Gastrocnemius medialis (tissue), 4 donors: Measurements from ENCODE around the gene GALNTL6. TPM values are rescaled to one million over a fixed set of nuclear protein-coding genes. Genes with fewer than 3 reads are reported as not detected.

Experiments
- ATAC-seq, 2 donors: fragments of 150-250 bp; one replicate each; pipeline ENCODE4 v1.9.1; 2016
- DNase-seq, 2 donors: peaks; one replicate each; pipeline ENCODE4 v3.0.0-alpha.2; 2019
- H3K27ac ChIP-seq, 4 donors: fragments of 200-600 bp; sonication (generic); 1 replicate in 1 of 4; 2 replicates in 3 of 4; pipeline ENCODE4 v1.5.1; 2016 to 2018; ENCODE audit warnings: mild to moderate bottlenecking in 2 of 4, moderate library complexity in 1 of 4
- H3K27me3 ChIP-seq, 3 donors: fragments of 200-600 bp; sonication (generic) in 2 of 3; 1 replicate in 1 of 3; 2 replicates in 2 of 3; pipeline versions ENCODE4 v1.5.1 to v1.6.0; 2016 to 2019; ENCODE audit warnings: mild to moderate bottlenecking in 1 of 3, moderate library complexity in 1 of 3
- H3K36me3 ChIP-seq, 2 donors: fragments of 200-600 bp; sonication (generic) in 1 of 2; one replicate each; pipeline ENCODE4 v1.5.1; 2017 to 2018
- H3K4me1 ChIP-seq, 2 donors: fragments of 200-600 bp; sonication (generic) in 1 of 2; one replicate each; pipeline ENCODE4 v1.5.1; 2016 to 2017; ENCODE audit warnings: mild to moderate bottlenecking in 2 of 2
- H3K4me3 ChIP-seq, 4 donors: fragments of 200-600 bp; sonication (generic) in 3 of 4; 1 replicate in 1 of 4; 2 replicates in 3 of 4; pipeline ENCODE4 v1.5.1; 2016 to 2019; ENCODE audit warnings: mild to moderate bottlenecking in 2 of 4
- H3K9me3 ChIP-seq, 3 donors: fragments of 200-600 bp; sonication (generic) in 2 of 3; 1 replicate in 1 of 3; 2 replicates in 2 of 3; pipeline ENCODE4 v1.5.1; 2016 to 2019
- POLR2A ChIP-seq, 2 donors: fragments of 450-650 bp; IDR thresholded peaks; one replicate each; pipeline ENCODE4 v1.6.1; 2017; ENCODE audit warnings: antibody characterized with exemption in 2 of 2, mild to moderate bottlenecking in 2 of 2, moderate library complexity in 2 of 2
- in situ Hi-C, 4 donors: fragments of 200-750 bp; cut with MboI; loops; one replicate each; pipeline versions ENCODE4 v1.15.0 to v1.8.0; 2017; ENCODE audit warnings: low sequenced_read_pairs in 4 of 4
- intact Hi-C: fragments of 100-400 bp; cut with DNase I; formaldehyde crosslinking; loops from one replicate; pipeline ENCODE4 v1.15.1; 2023; ENCODE audit warnings: low total_unique reads
- total RNA-seq, 4 donors: library from RNA; depleted of rRNA; stranded (reverse); fragments of >200 nt; gene quantifications; one replicate each; pipeline versions ENCODE4 v1.1.0 to v1.2.3, GENCODE V29; 2016
- TF ChIP-seq, protein P1 (sequence below), 5 experiments: fragments of 450-650 bp in 3 of 5; fragments of 200-600 bp in 2 of 5; sonication (generic) in 2 of 5; IDR thresholded peaks in 4 of 5; conservative IDR thresholded peaks in 1 of 5; 1 replicate in 4 of 5; 2 replicates in 1 of 5; pipeline ENCODE4 v1.5.1; 2016 to 2019; ENCODE audit warnings: antibody characterized with exemption in 5 of 5, mild to moderate bottlenecking in 3 of 5, moderate library complexity in 3 of 5

Gene GALNTL6
- total RNA-seq, 4 donors from 2014 or later: not detected

DNA sequence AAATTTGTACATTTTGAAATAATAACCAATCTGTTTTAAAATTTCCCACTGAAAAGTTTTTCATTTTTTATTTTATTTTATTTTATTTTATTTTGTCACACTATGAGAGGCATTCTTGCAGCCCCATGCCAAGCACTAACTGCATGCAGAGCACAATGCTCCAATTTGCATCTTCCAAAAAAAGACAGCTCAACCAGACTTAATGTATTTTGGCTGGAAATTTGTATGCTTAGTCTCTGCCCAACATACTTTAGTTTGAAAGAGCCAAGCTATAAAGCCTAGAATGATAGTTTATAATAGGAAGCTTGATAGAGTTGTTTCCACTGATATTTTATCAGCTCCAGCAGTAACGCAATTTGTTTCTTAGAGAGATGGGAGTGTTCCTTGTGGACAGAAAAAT, 235.5 kb downstream of the GALNTL6 start:
- Histone ChIP-seq H3K4me1 (no peaks in the 10 kb centered on the region), H3K4me3 (no peak overlapping the region), H3K9me3 (no peaks in the 10 kb centered on the region), H3K36me3 (no peaks in the 10 kb centered on the region), H3K27me3 (no peaks in the 10 kb centered on the region), H3K27ac (no peak overlapping the region)
- intact Hi-C loops: no loop called here
- DNase-seq (no peak), ATAC-seq (no peak)
- in situ Hi-C loops: no loop called here
- TF ChIP-seq POLR2A (IDR thresholded peaks at IDR 0.05): no peak
- TF ChIP-seq, protein P1, sequence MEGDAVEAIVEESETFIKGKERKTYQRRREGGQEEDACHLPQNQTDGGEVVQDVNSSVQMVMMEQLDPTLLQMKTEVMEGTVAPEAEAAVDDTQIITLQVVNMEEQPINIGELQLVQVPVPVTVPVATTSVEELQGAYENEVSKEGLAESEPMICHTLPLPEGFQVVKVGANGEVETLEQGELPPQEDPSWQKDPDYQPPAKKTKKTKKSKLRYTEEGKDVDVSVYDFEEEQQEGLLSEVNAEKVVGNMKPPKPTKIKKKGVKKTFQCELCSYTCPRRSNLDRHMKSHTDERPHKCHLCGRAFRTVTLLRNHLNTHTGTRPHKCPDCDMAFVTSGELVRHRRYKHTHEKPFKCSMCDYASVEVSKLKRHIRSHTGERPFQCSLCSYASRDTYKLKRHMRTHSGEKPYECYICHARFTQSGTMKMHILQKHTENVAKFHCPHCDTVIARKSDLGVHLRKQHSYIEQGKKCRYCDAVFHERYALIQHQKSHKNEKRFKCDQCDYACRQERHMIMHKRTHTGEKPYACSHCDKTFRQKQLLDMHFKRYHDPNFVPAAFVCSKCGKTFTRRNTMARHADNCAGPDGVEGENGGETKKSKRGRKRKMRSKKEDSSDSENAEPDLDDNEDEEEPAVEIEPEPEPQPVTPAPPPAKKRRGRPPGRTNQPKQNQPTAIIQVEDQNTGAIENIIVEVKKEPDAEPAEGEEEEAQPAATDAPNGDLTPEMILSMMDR (IDR thresholded peaks at IDR 0.05 in 4 of 5, conservative IDR thresholded peaks at IDR 0.05 in 1 of 5): no peak

DNA sequence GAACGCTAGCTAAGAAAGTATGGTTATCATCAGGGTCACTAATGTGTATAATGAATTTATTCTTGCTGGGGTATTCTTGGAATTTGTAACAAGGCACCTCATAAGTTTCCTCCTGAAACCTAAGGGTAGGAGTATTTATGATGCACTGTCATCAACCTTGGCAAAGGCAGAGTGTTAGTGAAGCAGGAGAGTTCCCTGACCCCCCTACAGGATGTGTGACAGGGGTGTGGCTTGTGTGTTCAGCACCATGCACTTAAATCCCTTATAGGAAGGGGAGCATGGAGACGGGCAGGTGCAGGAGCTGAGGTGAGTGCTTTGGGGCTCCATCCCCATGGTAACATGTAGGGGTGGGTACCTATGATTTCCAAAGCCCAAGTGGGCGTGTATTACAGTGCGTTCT, 237.7 kb downstream of the GALNTL6 start:
- no peaks in the 10 kb centered on the region for H3K36me3 ChIP-seq
- ATAC-seq: no peak
- in situ Hi-C loops (no loop called here), intact Hi-C loops (no loop called here)
- no peaks in the 10 kb centered on the region for H3K4me1 ChIP-seq
- H3K4me3 ChIP-seq: no peak overlapping the region
- H3K27me3 ChIP-seq: no peaks in the 10 kb centered on the region
- H3K9me3 ChIP-seq: no peaks in the 10 kb centered on the region
- TF ChIP-seq, protein P1 (IDR thresholded peaks at IDR 0.05 in 4 of 5, conservative IDR thresholded peaks at IDR 0.05 in 1 of 5): no peak
- TF ChIP-seq POLR2A (IDR thresholded peaks at IDR 0.05): no peak
- DNase-seq: no peak
- H3K27ac ChIP-seq: no peak overlapping the region

DNA sequence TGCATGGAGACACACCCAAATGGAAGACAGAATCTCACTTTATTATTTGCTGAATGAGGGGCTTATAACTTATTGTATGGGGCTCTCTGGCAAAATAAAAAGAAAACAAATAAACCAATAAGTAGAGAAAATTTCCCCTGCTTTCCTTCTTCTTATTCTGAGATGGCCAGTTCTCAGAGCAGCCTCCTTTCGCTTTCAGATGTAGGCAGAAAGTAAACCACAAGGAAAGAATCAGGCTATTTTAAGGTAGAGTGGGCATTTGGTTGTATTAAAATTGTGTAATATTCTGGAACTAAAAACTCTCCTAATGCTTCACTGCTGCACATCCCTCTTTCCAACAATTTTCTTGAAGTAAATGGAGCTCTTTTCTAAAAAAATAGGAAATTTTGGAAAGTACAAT, 241.8 kb downstream of the GALNTL6 start:
- intact Hi-C loops (no loop called here), in situ Hi-C loops (no loop called here)
- TF ChIP-seq, protein P1 (IDR thresholded peaks at IDR 0.05 in 4 of 5, conservative IDR thresholded peaks at IDR 0.05 in 1 of 5): no peak
- no peak for TF ChIP-seq POLR2A (IDR thresholded peaks at IDR 0.05)
- ATAC-seq (no peak), DNase-seq (no peak)
- no peaks in the 10 kb centered on the region for H3K9me3 ChIP-seq
- H3K4me1 ChIP-seq: no peaks in the 10 kb centered on the region
- H3K27ac ChIP-seq: no peak overlapping the region
- H3K27me3 ChIP-seq: no peaks in the 10 kb centered on the region
- no peak overlapping the region for H3K4me3 ChIP-seq
- no peaks in the 10 kb centered on the region for H3K36me3 ChIP-seq

DNA sequence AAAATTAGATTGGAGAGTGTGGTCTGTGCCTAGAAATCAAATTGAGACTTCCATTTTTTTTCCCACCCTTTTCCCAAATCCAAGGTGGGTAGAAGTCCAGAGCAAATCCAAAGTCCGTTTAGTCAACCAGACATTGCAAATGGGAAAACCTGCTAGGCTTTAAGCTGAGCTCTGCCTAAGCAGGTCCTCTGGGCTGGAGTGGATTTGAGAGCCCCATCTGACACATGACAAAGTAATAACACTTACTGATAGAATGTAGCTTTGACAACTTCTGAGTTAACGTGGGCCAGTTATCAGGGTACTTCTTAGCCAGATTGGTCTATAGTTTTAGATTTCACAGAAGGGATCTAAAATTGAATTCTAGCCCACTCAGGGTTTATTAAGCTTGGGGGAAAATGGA, 242.3 kb downstream of the GALNTL6 start:
- H3K9me3 ChIP-seq: no peaks in the 10 kb centered on the region
- no peak overlapping the region for H3K4me3 ChIP-seq
- DNase-seq: no peak
- H3K27ac ChIP-seq: no peak overlapping the region
- H3K36me3 ChIP-seq: no peaks in the 10 kb centered on the region
- TF ChIP-seq, protein P1 (IDR thresholded peaks at IDR 0.05 in 4 of 5, conservative IDR thresholded peaks at IDR 0.05 in 1 of 5): no peak
- TF ChIP-seq POLR2A (IDR thresholded peaks at IDR 0.05): no peak
- intact Hi-C loops (no loop called here), in situ Hi-C loops (no loop called here)
- H3K4me1 ChIP-seq: no peaks in the 10 kb centered on the region
- ATAC-seq: no peak
- H3K27me3 ChIP-seq: no peaks in the 10 kb centered on the region

DNA sequence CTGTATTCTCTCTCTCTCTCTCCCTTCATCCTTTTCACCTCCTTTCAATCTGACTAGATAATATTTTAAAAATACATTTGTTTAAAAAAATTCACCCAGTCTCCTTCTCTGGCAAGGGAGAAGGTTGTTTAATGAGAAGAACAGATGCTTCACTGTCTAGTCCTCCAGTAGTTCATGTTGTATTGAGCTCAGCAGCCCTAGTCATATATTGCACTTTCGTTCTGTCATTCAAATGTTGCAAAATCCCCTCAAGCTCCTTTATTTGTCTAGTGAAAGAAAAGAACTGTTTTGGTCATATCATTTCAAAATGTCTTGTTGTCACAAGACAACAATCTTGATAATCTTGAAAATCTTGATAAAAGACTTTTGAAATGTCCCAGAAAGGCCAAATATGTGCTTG, 248.0 kb downstream of the GALNTL6 start:
- no peaks in the 10 kb centered on the region for H3K9me3 ChIP-seq
- intact Hi-C loops: no loop called here
- H3K4me1 ChIP-seq: no peaks in the 10 kb centered on the region
- no peak overlapping the region for H3K27ac ChIP-seq
- H3K27me3 ChIP-seq: no peaks in the 10 kb centered on the region
- in situ Hi-C loops: no loop called here
- DNase-seq: no peak
- no peak for TF ChIP-seq POLR2A (IDR thresholded peaks at IDR 0.05)
- TF ChIP-seq, protein P1 (IDR thresholded peaks at IDR 0.05 in 4 of 5, conservative IDR thresholded peaks at IDR 0.05 in 1 of 5): no peak
- ATAC-seq: no peak
- H3K36me3 ChIP-seq: no peaks in the 10 kb centered on the region
- no peak overlapping the region for H3K4me3 ChIP-seq
